Hematopoietic multipotent progenitor cell treated with erythropoietin and hydrocortisone succinate and interleukin-3 and kit ligand, for 4 days (in vitro differentiated cells): ENCODE measurements around the gene CACNB4.
"Not testable (repeated sequence)": the region's sequence is repeated elsewhere in the genome, so short reads cannot be mapped to it uniquely, and the experiment has no call there.

Experiments
- DNase-seq: peaks from one replicate; pipeline ENCODE4 v3.0.0-alpha.2; 2015

CACNB4 gene

DNA sequence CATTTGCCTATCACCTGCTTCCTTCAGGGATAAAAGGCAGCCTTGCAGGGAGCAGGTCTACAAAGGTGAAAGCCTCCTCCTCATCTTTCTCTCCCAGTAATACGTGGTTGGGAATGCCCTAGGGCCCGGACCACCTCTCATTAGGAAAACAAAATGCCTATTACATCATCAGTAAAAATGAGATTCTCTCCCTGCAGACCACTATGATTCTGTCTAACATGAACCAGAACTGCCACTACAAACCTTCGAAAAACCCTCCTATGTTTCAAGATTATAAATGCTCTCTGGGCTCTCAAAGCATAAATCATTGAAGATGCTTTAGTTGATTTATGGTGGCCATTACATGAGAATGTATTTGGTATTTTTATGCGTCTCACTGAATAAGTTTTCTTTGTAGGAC lies 162.2 kb downstream of the CACNB4 start:
- no peak for DNase-seq

DNA sequence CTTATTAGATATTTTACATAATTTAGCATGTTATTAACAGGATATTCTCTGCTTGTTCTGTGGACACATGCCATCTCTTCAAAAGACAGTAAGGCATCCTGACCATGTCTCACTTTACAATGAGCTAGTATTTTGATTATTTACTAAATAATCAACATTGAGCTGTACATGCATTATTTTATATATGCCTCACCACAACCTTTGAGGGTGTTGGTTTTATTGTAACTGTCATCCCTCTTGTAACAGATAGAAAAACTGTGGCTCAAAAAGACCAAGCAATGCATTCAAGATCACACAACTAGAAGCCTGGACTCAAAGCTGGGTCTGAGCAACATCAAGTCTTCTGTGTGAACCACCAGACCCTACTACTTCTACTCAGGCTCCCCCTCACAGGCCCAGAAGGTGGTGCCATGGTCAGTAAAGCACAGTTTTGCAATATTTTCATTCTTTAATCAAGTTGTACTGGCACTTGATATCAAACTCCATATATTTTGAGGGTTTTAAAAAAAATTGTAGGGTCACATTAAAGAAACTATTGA lies 165.5 kb downstream of the CACNB4 start:
- DNase-seq: no peak

DNA sequence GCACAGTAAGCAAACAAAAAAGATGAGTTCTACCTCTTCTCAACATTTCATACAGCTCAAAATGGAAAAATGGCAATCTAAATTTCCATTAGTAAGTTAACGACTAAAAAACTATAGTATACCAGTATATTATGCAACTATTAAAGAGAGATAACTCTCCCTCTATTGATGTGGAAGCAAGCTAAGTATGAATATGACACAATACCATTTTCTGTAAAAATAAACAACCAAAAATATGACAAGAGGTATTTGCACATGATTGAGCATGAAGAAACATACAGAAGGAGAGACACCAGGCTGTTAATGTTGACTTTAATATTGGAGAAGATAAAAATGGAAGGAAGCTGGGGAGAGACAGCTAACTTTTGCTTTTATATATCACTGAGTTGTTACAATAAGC lies 167.1 kb downstream of the CACNB4 start:
- DNase-seq: no peak

DNA sequence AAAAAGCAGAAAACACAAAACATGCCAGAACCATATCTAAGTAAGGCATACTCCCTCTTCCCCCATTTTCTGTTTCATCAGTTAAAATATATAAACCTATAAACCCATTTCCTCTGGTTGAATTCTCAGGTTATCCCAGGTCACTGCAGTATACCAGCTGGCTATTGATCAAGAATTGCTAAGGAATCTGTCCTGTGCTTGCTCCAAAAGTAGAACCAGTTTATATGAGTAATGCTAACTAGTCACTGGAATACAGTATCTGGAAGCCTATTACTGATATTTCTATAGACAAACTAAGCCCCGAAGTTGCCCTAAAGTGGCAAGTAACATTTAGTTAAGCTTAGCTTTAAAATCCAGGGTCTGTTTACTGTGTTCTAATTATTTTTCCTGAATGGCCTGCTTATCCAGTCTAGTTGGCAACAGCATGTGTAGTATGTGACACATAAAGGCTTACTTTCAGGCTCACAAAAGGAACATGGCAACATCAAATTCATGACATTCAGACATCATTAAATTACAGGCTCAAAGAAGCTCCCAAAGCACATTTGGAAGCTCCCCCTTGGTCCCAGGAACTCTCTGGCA lies 167.7 kb downstream of the CACNB4 start:
- no peak for DNase-seq

DNA sequence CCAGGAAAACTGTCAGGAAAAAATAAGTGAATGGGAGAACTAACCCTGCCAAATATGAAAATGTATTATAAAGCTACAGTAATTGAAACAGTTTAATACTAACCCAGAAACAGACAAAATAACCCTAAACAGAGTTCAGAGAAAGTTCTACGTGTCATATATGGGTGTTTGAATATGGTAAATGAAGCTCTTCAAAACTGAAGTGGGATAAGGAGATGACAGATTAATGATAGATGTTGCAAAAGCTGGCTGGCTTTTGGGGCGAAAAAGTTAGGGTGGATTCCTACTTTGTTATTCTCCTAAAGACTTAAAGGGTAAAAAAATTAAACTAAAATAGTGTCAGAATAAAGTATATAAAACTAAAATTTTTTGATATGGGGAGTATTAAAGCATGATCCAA lies 168.8 kb downstream of the CACNB4 start:
- DNase-seq: no peak

DNA sequence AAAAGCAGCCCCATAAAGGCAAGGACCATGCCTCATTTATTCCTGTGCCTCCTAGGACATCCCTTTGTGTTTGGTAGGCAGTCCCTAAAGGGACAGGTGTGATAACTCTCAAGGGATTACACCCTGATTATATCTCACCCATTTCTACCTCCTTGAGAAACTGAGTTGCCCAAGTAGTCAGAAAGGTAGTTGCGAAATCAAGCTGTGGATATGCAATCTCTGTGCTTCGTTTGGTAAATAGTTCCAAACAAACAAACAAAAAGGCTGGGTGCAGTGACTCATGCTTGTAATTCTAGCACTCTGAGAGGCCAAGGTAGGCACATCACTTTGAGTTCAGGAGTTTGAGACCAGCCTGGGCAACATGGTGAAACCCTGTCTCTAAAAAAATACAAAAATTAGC lies 170.5 kb downstream of the CACNB4 start:
- no peak for DNase-seq

DNA sequence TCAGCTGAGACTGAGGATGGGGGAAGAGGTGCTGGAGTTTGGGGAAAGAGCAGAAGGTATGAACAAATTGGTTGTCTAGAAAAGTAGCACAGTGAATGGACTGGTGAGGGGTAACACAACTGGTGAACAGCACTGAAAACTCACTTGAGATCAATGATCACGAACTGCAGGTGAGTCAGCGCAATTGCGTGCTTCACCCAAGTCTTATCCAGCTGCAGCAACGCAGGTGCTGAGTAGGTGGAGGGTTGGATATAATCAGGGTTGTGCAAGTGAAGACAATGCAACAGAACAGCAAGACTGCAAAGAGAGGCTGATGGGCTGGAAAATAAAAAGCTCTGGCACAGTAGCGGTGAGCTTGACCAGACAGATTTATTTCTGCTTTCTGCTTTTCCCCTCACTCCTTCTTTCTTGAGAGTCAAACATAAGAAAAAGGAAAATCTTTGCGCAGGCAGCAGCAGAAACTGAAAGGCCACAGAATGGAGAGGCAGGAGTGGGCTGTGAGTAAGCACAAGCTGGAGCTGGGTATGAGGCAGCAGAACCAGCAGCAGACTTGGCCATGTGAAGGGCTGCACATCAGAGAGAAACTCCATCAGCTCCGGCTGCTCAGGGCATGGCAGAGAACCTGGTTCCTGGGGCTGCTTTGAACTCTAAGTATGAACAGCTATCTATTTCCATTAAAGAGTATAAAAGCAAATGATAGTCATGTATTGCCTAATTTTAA lies 171.2 kb downstream of the CACNB4 start:
- DNase-seq: no peak

DNA sequence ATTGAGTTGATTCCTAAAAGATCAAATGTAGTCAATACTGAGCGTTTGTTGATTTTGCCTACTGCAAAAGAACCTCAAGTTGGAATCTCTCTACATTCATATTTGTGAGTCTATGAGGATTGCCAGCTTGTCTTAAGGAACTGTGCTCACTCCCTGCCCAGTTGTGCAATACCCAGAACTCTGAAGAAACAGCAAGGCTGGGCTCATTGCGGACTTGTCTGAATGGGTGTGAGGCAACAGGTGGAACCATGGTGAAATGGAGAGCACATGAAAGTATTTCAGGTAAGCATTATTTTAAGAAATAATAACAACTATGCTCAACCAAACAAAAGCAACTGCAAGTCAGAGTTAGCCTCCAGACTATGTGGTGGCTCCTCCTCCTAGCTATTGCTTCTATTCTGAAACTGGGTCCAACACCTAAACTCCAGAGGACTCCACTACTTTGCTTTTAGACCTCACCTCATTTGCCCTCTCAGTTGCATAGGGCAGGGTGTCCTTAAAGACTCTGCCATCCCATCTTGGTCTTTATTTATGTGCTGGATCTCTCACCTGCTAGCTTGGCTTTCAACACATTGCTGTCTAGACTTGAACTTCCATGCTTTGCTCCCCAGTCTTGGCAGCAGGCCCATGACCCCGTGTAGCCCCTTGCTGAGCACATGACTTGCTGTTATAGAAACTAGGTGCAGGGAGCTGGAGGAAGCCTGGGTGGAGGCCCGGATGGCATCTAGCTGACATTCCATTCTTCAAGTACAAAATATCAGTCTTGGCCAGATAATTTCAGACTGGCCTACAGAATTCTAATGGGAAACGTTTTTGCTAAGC lies 175.8 kb downstream of the CACNB4 start:
- peak; percentile 70 for DNase-seq

DNA sequence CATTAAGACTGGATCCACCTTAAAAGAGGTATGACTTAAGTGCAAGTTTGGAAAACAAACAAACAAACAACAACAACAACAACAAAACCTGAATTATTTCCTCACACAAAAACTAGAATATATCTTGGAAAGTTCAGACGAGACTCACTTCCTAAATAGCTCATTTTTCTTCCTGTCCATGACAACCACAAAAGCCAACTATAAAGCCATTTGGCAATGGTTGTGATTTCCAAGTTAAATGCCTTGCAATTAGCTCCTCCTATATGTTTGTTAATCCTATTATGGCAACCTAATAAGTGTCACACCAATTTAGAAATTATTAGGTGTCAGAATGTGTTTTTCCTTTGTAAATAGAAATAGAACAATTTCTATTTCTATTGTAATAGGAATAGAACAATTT lies 179.1 kb downstream of the CACNB4 start:
- DNase-seq: no peak

DNA sequence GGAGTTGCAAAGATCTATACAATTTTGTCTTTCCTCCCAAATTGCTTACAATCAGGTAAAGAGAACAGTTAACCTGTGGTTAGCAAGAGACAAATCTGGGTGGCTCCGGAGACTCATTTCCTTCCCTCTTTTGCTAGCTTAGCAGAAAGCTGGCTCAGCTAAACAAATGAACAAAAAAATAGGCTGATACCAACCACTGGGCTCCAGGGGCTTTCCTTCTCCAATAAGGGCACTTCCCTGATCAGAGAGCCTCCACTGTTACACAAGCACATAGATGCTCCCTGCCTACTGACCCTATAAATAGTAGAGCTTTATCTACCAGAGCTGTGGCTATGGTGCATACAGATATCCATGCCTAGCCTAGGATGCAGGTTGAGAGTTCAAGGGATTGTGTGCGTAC lies 180.5 kb downstream of the CACNB4 start:
- DNase-seq: peak; percentile 68

DNA sequence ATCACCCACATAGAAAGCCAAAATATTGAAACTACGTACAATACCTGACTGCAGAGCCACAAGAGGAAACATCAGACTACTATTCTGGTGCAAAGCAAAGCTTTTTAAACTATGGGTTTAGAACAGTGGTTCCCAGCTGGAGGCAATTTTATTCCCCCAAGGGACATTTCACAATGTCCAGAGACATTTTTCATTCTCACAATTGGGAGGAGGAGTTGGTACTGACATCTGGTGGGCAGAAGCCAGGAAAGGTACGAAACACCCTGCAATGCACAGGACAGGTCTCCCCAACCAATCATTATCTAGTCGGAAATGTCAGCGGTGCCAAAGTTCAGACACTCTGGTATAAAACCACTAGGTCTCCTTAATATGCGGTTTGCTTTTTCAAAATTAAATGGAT lies 182.2 kb downstream of the CACNB4 start:
- no peak for DNase-seq

DNA sequence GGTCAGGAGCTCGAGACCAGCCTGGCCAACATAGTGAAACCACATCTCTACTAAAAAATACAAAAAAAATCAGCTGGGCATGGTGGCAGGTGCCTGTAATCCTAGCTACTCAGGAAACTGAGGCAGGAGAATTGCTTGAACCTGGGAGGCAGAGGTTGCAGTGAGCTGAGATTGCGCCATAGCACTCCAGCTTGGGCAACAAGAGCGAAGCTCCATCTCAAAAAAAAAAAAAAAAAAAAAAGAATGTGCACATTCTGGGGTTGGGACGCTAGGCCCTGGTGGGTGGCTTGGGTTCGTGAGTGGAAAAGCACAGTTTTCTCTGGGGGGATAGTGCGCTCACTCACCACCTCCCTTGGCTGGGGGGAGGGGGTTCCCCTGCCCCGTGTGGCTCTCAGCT lies 183.2 kb downstream of the CACNB4 start:
- not testable (repeated sequence) for DNase-seq

DNA sequence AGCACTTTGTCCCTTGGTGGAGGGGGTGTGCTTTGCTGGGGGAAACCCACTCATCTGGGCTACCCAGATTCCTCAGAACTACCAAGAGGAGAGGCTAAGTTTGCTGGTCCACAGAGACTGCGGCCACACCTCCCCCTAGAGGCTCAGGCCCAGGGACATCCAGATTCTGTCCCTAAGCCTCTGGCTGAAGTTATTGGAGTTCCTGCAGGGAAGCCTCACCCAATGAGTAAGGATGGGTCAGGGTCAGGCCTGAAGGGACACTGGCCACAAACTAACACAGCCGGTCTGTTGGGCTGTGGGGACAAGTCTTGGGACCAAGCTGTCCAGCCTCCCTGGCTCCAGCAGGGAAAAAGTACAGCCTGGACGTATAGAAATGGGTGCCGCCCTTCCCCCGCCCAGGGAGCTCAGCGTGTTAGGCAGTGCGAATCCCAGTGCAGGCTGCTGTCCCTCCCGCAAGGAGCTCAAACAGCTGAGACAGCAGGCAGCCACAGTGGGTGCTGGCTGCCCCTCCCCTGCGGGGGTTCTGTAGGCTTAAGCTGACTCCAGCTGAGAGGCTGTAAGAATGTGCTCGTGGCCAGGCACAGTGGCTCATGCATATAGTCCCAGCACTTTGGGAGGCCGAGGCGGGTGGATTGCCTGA lies 183.7 kb downstream of the CACNB4 start:
- no peak for DNase-seq

DNA sequence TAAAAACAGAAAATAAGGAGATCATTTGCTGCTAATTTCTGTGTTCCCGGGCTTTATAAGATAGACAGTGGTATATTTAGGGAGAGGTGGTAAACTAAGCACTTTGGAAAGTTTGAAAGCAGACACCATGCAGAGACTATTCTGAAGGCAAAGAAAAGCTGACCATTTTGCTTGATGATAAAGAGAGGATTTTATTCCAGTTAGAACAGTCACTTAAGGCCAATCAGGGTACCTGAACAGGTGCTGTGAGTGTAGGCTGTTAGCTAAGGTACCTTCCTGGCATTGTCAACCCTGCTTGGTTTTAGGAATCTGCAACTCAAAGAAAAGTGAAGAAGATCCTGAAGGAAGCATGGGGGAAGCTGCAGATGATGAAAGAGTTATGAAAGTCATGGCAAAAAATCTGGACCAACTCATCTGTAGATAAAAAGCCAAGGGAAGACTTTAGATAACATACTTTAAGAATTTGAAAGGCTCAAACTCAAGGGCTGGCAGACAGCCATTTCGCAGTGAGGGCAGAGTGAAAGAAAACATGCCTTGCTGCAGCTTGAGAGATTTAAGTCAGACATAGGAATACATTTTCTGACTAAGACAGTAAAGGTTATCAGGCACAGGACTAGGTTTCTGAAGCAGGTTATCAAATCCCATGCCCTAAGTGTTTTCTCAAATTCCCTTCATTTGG lies 190.5 kb downstream of the CACNB4 start:
- peak; percentile 30 for DNase-seq

DNA sequence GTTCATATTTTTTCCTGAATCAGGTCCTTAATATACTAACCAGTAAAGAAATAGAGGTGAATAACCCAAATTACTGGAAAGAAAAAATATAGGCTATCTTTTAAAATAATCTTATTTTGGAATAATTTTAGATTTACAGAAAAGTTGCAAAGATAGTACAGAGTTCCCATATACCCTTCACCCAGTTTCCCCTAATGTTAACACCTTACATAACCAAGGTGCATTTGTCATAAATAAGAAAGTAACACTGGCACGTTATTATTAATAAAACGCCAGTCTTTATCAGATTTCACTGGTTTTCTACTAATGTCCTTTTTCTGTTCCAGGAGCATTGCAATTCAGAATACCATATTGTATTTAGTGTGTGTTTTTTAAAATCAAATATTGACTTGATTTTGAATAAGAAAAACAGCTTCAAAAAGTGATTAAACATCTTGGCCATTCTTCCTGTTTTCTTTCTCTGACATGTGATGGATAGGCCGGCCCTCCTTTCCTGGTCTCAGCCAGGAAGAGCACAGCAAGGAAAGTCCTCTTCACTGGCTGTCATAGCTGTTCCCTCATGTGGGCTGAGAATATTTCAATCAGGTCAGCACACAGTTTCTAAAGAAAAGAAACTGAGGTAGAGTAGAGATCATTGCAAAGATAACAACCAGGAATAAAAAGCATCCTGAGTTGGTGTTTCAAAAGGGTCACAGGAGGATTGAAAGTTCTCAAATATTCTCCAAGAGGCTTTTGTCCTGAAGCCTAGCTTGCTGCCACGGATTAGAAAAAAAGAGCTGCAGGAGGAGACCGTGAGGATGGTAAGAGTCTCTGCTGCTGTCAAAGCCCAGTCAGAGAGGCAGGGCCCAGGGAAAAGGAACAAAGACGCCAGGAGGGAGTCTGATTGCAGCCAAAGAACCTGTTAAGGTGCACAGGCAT lies 191.3 kb downstream of the CACNB4 start:
- no peak for DNase-seq

DNA sequence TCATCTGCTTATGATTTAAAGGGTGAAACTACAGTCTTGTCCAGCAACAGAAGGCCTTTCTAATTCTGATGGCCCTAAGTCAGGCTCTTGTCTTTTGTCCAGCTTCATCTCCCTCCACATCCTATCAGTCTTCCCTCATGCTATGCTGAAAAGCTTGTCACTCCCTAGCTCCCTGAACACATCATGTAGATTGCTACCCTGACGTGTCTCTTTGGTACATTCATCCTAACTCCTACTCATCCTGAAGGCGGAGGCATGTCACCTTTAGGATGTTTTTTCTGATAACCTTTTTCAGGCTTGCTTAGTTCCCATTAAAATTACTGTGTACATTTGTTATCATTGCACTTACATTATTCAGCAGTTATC lies 192.2 kb downstream of the CACNB4 start:
- DNase-seq: no peak

DNA sequence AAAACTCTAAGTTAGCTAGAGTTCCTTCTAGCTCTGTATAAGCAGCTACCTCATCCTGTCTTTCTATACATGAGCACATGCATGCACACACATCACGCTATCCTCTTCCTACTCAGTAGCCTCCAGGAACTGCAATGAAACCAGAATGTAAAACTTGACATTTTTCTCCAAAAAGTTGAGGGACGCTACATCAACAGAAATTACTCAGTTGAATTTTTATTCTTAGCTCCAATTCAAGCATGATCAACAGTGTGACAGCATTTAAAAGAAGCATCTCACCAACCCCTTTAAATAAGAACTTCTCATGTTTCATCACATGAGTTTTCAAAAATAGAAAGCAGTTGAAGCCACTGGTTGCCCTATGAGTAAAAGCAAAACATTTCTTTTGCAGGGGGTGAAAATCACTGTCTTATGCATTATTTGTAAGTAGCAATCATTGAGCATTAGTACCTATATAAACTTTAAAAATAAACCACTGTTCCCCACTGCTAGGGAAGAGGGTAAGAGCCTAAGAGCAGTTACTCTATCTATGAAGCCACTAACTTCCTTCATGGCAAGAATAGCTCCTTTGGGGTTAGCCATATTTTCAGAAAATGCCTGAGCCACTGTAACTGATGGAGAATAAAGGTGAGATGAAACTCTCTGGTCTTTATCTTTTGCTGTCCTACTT lies 192.7 kb downstream of the CACNB4 start:
- no peak for DNase-seq

DNA sequence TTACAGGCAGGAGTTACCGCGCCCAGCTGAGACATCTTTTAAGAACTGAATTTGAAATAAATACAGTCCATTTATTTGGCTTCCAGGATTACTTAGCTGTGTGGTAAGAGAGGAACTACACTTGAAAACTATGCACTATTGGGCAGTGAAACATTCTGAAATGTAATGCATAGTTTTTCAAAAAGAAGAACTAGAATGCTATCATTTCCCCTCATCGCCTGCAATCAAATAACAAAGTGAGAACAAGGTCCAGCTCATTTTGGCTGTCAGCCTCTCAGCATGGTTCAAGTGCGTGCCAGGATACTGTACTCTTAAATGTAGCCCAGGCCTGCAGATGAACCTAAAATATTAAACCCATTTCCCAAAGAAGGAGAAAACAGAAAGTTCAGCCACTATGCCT lies 194.0 kb downstream of the CACNB4 start:
- DNase-seq: peak; percentile 64

DNA sequence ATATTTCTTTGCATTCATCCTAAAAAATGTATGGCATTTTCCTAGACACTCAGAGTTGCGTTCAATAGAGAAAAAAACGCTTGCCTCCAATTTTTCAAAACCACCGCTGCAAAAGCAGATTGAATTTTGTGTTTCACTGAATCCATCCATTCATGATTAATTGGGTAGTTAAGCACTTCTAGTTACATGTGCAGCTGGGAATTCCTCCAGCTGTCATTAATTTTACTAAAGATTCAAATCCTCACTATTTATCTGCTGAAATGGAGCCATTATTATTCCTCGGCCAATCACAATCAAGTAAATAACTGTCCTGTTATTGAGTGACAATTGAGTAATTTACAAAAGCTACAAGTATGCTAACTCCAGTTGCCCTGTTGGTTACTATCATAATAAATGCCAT lies 194.8 kb downstream of the CACNB4 start:
- no peak for DNase-seq

DNA sequence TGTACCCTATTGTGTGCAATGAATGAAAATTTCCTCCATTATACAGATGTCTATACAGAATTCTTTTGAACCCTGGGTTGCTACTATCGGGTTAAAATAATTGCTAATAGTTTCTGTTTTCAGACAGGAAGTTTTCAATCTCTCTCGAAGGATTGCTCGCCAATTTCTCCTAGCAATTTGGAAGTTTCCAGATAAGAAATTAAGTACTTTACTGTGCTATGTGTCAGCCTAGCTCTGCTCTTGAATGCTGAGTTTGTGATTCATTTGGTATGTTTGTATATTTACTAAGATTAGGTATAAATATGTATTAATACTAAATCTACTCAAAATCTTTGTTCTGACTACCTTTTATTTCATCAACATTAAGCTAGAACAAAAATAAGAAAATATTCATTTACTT lies 196.0 kb downstream of the CACNB4 start:
- DNase-seq: no peak

DNA sequence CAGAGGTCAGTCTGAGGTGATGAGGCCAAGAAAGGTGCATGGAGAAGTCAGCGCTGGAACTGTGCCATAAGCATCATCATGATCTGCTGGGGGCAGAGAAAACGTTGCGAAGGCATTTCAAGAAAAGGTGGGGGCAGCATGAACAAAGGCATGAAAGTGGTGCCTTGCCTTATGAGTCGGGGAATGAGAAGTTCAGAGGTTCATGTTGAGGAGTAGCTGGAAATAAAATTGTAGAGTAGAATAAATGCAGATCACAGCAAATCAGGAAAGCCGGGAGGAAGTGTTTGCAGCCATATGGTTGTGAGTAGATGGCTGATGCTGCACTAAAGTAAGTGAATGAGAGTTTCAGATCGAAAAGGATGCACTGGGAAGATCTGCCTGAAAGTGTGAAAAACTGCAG lies 198.5 kb downstream of the CACNB4 start:
- DNase-seq: no peak
